Activated CD8-positive, alpha-beta memory T cell treated with anti-CD3 and anti-CD28 coated beads, Interleukin-2, amount 50 U/mL, for 48 hours (primary cell): ENCODE results near the gene GIPC2.

ENCODE experiments used
- DNase-seq: peaks from one replicate; pipeline ENCODE4 v3.0.0-alpha.2; 2020

Gene GIPC2

GRCh38 chr1:78153092-78153736, 107.4 kb downstream of the GIPC2 start:
- DNase-seq, result no peak

DNA sequence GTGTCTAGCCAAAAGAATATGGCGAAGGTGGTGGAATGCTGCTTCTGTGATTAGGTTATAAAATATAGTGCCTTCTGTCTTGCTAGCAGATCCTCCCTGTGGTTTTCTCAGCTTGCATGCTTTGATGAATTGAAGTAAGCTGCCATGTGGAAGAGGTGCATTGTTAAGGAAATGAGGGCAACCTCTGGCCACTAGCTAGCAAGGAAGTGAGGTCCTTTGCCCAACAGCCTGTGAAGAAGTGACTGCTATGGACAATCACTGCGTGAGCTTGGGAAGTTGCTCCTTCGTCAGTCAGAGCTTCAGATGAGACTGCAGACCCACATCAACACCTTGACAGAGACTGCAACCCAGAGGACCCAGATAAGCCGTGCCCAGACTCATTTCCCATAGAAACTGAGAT, 109.4 kb downstream of the GIPC2 start:
- DNase-seq, result no peak

DNA sequence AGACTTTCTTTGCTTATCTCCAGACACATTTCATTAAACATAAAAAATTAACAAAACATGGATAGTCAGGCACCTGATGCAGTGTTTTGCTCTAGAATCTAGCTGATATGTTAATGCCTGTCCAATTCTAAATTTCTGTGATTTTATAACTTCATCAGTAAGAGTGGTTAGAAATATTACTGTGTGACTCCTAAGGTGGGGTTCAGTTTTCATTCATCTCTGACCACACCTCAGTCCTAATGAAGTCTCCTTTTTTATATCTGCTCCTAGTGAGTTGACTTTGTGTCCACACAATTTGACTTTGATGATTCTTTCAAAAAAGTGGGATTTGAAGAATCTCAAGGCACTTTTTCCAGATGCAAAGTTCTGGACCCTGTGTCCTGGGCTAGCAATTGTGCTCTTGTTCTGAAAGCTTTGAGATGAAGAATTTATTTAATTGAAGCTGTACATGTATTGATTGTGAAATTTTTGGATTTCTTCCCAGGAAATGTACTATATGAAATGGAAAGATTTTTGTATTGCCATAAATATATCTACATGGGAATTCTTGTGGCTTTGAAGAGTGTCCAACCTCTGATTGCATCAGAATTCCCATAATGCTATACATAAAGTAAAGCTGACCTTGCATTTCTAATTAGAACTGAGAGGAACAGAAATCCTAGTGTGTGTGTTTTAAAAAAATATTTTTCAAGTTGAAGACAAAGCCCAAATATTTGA, 111.2 kb downstream of the GIPC2 start:
- DNase-seq, result no peak

DNA sequence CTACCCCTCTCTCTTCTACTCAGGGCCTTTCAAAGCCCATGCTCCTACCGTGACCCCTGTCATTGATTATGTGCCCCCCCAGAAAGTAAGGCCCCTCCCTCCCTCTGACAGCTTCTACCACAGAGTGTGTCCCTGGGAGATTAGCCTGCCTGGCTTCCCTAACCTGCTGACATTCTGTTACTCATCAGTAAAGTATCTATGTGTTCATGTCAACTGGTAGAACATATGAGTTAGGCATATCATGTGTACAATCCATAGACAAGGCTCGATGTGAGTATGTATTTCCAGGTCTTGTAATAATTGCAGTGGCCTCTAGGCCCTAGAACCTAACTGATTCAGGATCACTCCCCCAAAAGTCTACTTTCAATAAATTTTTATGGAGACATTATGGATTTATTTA, 120.0 kb downstream of the GIPC2 start:
- no peak for DNase-seq

DNA sequence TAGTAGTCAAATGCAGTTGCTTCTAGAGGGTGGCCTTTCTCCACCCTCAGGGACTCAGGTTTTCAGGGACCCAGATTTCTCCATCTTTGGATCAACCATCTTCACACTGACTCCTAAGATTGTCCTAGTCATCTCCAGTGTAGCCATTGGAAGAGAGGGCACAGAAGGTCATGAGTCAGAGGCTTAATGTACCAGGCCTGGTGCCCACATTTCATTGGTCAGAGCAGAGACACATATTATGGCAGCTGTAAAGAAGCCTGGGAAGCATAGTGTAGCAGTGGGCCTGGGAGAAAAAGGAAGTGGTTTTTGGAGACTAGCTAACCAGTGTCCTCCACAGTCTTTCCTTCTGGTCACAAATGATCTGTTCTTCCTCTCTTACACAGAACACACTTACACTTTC, 122.5 kb downstream of the GIPC2 start:
- no peak for DNase-seq

DNA sequence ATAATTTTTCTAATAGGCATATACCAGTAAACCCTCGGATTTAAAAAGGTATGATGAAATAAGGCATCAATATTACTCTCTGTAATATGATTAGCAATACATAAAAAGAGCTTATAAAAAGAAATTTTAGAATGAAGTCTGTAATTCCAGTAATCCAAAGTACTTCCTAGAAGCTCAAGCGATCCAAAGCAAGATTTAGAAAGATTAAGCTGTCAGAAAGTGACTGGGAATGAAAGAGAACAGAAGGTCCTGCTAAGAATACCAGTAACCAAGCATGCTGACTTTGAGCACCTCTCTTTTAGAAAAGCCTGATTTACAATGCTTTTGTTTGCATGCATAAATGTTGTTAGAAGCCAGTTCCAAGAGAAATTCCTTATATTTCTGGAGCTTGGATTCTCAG, 125.1 kb downstream of the GIPC2 start:
- no peak for DNase-seq

- DNase-seq, result no peak
Observed at GRCh38 chr1:78171736-78172590, 126.2 kb downstream of the GIPC2 start.

DNA sequence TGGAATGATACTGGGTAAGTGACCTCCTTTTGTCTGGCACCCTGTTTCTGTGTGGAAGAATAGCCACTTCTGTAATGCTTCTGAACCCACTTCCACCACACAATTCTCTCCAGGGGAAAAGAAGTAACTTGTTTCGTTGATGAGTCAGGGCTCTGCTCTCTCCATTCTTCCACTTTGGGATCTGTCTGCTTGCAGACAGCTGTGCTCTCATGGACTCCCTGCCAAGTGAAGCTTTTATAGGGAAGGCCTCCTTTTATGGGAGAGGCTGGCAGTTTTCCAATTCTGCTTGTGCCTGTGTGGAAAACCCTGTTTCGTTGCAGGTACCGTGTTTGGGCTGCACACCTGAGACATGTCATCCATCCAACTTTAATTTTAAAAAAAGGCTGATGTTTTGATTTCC, 130.7 kb downstream of the GIPC2 start:
- no peak for DNase-seq

- no peak for DNase-seq
Observed at GRCh38 chr1:78177708-78178270, 132.0 kb downstream of the GIPC2 start.

GRCh38 chr1:78178816-78179215, 133.1 kb downstream of the GIPC2 start:
- no peak for DNase-seq

- DNase-seq, result no peak
Observed at GRCh38 chr1:78184460-78185072, 138.8 kb downstream of the GIPC2 start.
